Smooth muscle cell (in vitro differentiated cells): ENCODE data around the gene AUTS2. TPM values are rescaled to one million over a fixed set of nuclear protein-coding genes. Genes with fewer than 3 reads are reported as not detected.
A peak's percentile ranks its signal among the peaks of the same experiment; 100 is the strongest.
"Not testable (repeated sequence)": the region's sequence is repeated elsewhere in the genome, so short reads cannot be mapped to it uniquely, and the experiment has no call there.

Experiments
- DNase-seq: peaks from one replicate; lab custom pipeline; 2025; ENCODE audit not compliant: unreplicated experiment; lab: John Stamatoyannopoulos, UW
- H2AFZ ChIP-seq: fragments of 200-600 bp; sonication (generic); 2 replicates; pipeline ENCODE4 v1.6.0; 2016; ENCODE audit warnings: antibody characterized with exemption, low read depth, mild to moderate bottlenecking
- H3F3A ChIP-seq: fragments of 200-600 bp; sonication (generic); 2 replicates; pipeline ENCODE4 v1.6.0; 2017; ENCODE audit warnings: antibody characterized with exemption, low read depth
- H3K27ac ChIP-seq: fragments of 200-600 bp; sonication (generic); 2 replicates; pipeline ENCODE4 v1.5.1; 2016; ENCODE audit warnings: low read depth, mild to moderate bottlenecking
- H3K27me3 ChIP-seq: fragments of 200-600 bp; sonication (generic); 2 replicates; pipeline ENCODE4 v1.6.1; 2016; ENCODE audit warnings: low read depth, mild to moderate bottlenecking
- H3K36me3 ChIP-seq: fragments of 200-600 bp; sonication (generic); 2 replicates; pipeline ENCODE4 v1.5.1; 2016; ENCODE audit warnings: low read depth
- H3K4me1 ChIP-seq: fragments of 200-600 bp; sonication (generic); 2 replicates; pipeline ENCODE4 v1.5.1; 2016; ENCODE audit warnings: low read depth
- H3K4me2 ChIP-seq: fragments of 200-600 bp; sonication (generic); 2 replicates; pipeline ENCODE4 v1.6.0; 2016; ENCODE audit warnings: mild to moderate bottlenecking
- H3K4me3 ChIP-seq: fragments of 200-600 bp; sonication (generic); 2 replicates; pipeline ENCODE4 v1.5.1; 2016; ENCODE audit warnings: mild to moderate bottlenecking
- H3K79me2 ChIP-seq: fragments of 200-600 bp; sonication (generic); 2 replicates; pipeline ENCODE4 v1.6.0; 2016; ENCODE audit warnings: low read depth, mild to moderate bottlenecking
- H3K9ac ChIP-seq: fragments of 200-600 bp; sonication (generic); 2 replicates; pipeline ENCODE4 v1.6.0; 2016; ENCODE audit warnings: low read depth
- H3K9me3 ChIP-seq: fragments of 200-600 bp; sonication (generic); replicated peaks from 2 replicates; pipeline ENCODE4 v1.5.1; 2016; ENCODE audit warnings: low read depth
- H4K20me1 ChIP-seq: fragments of 200-600 bp; sonication (generic); 2 replicates; pipeline ENCODE4 v1.6.0; 2016; ENCODE audit warnings: low read depth
- whole genome bisulfite sequencing: methylation state at CpG from one replicate; pipeline ENCODE4 v1.1.7; 2016; ENCODE audit warnings: low lambda C conversion rate; 5-methylcytosine and 5-hydroxymethylcytosine counted together
- polyA plus RNA-seq: library from polyadenylated mRNA; unstranded; fragments of >200 nt; fragmentation: Nextera tagmentation; extraction: Ambion mirVana; gene quantifications from 2 replicates; pipeline ENCODE4 v1.2.1, GENCODE V29; 2016
- total RNA-seq: library from RNA; depleted of rRNA; stranded (reverse); fragments of >200 nt; gene quantifications from 2 replicates; pipeline ENCODE4 v1.2.3, GENCODE V29; 2014
- TF ChIP-seq, protein P1 (sequence below): fragments of 200-600 bp; sonication (generic); IDR thresholded peaks from 2 replicates; pipeline ENCODE4 v1.5.1; 2017; ENCODE audit warnings: borderline replicate concordance, mild to moderate bottlenecking, antibody characterized with exemption; ENCODE audit not compliant: insufficient read depth, poor library complexity, severe bottlenecking

Gene AUTS2
- total and polyA plus RNA-seq, 2 experiments from 2014 or later, result 6.5 to 8.6 TPM

DNA sequence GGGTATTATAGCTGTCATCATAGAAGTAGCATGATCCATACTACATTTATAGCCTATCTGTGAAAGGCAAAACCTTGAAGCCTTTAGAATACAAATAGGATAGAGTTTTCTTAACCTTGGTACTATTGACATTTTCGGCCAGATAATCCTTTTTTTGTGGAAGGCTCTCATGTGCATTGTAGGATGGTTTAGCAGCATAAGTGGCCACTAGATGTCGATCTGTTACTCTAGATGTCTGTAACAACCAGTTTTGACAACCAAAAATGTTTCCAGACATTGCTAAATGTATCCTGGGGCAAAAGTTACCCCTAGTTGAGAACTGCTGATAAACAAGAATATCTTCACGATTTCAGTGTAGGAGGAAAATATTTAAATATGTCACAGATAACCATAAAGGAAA is 1214.2 kb downstream of the AUTS2 start:
- H3K4me1 ChIP-seq, result no peaks in the 10 kb centered on the region
- no peaks in the 10 kb centered on the region for H3K79me2 ChIP-seq
- no peak overlapping the region for H2AFZ ChIP-seq
- H3F3A ChIP-seq, result no peaks in the 10 kb centered on the region
- peaks cover under 1% of the 10 kb centered on the region for H3K9me3 ChIP-seq
- no peaks in the 10 kb centered on the region for H4K20me1 ChIP-seq
- H3K27me3 ChIP-seq, result peaks cover 25% of the 10 kb centered on the region
- WGBS, result 37% methylated on average over 3 of the region's 3 CpGs
- no peak overlapping the region for H3K4me3 ChIP-seq
- TF ChIP-seq, protein P1, sequence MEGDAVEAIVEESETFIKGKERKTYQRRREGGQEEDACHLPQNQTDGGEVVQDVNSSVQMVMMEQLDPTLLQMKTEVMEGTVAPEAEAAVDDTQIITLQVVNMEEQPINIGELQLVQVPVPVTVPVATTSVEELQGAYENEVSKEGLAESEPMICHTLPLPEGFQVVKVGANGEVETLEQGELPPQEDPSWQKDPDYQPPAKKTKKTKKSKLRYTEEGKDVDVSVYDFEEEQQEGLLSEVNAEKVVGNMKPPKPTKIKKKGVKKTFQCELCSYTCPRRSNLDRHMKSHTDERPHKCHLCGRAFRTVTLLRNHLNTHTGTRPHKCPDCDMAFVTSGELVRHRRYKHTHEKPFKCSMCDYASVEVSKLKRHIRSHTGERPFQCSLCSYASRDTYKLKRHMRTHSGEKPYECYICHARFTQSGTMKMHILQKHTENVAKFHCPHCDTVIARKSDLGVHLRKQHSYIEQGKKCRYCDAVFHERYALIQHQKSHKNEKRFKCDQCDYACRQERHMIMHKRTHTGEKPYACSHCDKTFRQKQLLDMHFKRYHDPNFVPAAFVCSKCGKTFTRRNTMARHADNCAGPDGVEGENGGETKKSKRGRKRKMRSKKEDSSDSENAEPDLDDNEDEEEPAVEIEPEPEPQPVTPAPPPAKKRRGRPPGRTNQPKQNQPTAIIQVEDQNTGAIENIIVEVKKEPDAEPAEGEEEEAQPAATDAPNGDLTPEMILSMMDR, result no peak
- H3K4me2 ChIP-seq, result no peak overlapping the region
- no peak for DNase-seq
- no peak overlapping the region for H3K9ac ChIP-seq
- no peaks in the 10 kb centered on the region for H3K36me3 ChIP-seq
- no peak overlapping the region for H3K27ac ChIP-seq

GRCh38 chr7:70822490-70822889 is 1224.2 kb downstream of the AUTS2 start:
- not testable (repeated sequence) for H3K27me3 ChIP-seq, H3K9ac ChIP-seq, H3K36me3 ChIP-seq, H3F3A ChIP-seq, H3K4me1 ChIP-seq, H3K4me3 ChIP-seq, H3K79me2 ChIP-seq, H3K9me3 ChIP-seq, H3K27ac ChIP-seq, H4K20me1 ChIP-seq, H2AFZ ChIP-seq, DNase-seq, H3K4me2 ChIP-seq
- WGBS, result 90% methylated on average over 6 of the region's 6 CpGs

DNA sequence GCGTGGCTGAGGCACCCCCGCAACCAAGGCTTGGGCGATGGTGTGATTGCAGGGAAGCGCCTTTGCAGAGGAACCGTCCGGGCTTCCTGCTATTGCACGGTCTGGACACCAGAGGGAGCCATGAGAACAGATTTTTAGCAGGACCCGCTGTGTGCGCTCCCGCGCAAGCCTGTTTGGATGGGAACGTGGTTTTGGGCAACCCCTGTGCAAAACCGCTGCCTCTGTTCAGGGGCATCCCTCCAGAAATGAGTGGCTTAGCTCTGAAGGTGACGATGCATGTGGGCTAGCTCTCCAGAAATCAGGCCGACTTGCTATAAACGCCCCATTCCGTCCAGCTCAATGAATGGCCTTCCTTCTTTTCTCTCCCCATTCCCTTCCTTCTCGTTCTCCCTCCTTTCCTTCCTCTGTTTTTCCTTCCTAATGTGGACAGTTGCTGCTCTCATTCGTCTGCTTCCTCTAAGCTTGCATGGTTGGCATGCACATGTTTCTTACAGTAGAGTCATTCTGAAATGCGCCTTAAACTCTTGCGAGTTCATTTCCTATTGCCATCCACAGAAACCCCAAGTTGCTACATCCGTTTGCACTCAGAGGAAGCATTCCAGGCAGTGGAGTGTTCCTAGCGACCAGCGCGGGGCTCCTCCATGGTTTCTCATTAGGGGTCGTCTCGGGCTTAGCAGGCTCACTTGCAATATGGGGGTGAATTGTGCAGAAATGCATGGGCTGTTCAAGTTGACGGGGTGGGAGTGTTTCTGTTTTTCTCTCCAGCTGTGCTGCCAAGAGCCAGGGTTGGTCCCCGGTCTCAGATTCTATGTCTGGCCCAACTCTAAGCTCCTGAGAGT is 1231.2 kb downstream of the AUTS2 start:
- TF ChIP-seq, protein P1, result peak; percentile 74
- no peak overlapping the region for H3K9ac ChIP-seq
- peak overlapping the region; percentile 80 for H3K4me2 ChIP-seq
- H3K4me3 ChIP-seq, result peak overlapping the region; percentile 27
- peaks cover 4% of the 10 kb centered on the region for H3K27me3 ChIP-seq
- H4K20me1 ChIP-seq, result no peaks in the 10 kb centered on the region
- H3K79me2 ChIP-seq, result no peaks in the 10 kb centered on the region
- H3K36me3 ChIP-seq, result no peaks in the 10 kb centered on the region
- no peaks in the 10 kb centered on the region for H3K9me3 ChIP-seq
- 25% methylated on average over 29 of the region's 29 CpGs for WGBS
- H3F3A ChIP-seq, result no peaks in the 10 kb centered on the region
- no peaks in the 10 kb centered on the region for H3K4me1 ChIP-seq
- peak overlapping the region; percentile 80 for H2AFZ ChIP-seq
- no peak overlapping the region for H3K27ac ChIP-seq
- peak; percentile 11 for DNase-seq

GRCh38 chr7:70830060-70830395 is 1231.8 kb downstream of the AUTS2 start:
- WGBS, result 60% methylated on average over 7 of the region's 7 CpGs

More at GRCh38 chr7:70830060-70830395, 1231.8 kb downstream of the AUTS2 start:
- Histone ChIP-seq H2AFZ (no peak overlapping the region), H3F3A (no peaks in the 10 kb centered on the region), H3K36me3 (no peaks in the 10 kb centered on the region), H3K9me3 (no peaks in the 10 kb centered on the region), H3K9ac (no peak overlapping the region), H3K4me3 (no peak overlapping the region), H4K20me1 (no peaks in the 10 kb centered on the region), H3K4me1 (no peaks in the 10 kb centered on the region), H3K27me3 (peaks cover 4% of the 10 kb centered on the region), H3K79me2 (no peaks in the 10 kb centered on the region), H3K27ac (no peak overlapping the region), H3K4me2 (no peak overlapping the region)
- no peak for DNase-seq
- TF ChIP-seq, protein P1, result no peak
